GM18868 (cell line): ENCODE results near the gene F11R.
"Not testable (repeated sequence)": the region's sequence is repeated elsewhere in the genome, so short reads cannot be mapped to it uniquely, and the experiment has no call there.

Experiments used
- ATAC-seq: cut with Tn5 transposase; IDR thresholded peaks from one replicate; pipeline ENCODE4 v1.9.1; 2021; ENCODE audit warnings: mild to moderate bottlenecking, moderate library complexity; ENCODE audit not compliant: unreplicated experiment

The F11R gene

GRCh38 chr1:161020509-161021164 is at the start of gene F11R:
Gene F11R, minus strand, starts transcription at chr1:161021152. Its CDS starts 79 bp downstream, at chr1:161021073.
- peak; percentile 29 for ATAC-seq

- ATAC-seq: peak; percentile 83
Measured at GRCh38 chr1:161069731-161070270, 48.8 kb upstream of the F11R start, which contains the start of gene ARHGAP30. Gene ARHGAP30, minus strand, starts transcription at chr1:161069891. Its CDS starts 267 bp downstream, at chr1:161069624.

GRCh38 chr1:161069241-161069640 is 48.3 kb upstream of the F11R start:
- no peak for ATAC-seq

- ATAC-seq: peak; percentile 74
Measured at GRCh38 chr1:161068306-161069234, 47.6 kb upstream of the F11R start.

GRCh38 chr1:161066694-161067093 is 45.7 kb upstream of the F11R start:
- no peak for ATAC-seq

- ATAC-seq: not testable (repeated sequence)
Measured at GRCh38 chr1:161065681-161066080, 44.7 kb upstream of the F11R start.

- ATAC-seq: not testable (repeated sequence)
Measured at GRCh38 chr1:161063936-161064335, 43.0 kb upstream of the F11R start.

GRCh38 chr1:161061419-161061818 is 40.5 kb upstream of the F11R start:
- no peak for ATAC-seq

GRCh38 chr1:161059293-161059692 is 38.3 kb upstream of the F11R start:
- no peak for ATAC-seq

- ATAC-seq: no peak
Measured at GRCh38 chr1:161054805-161055204, 33.9 kb upstream of the F11R start.

- no peak for ATAC-seq
Measured at GRCh38 chr1:161054232-161054631, 33.3 kb upstream of the F11R start.

GRCh38 chr1:161052899-161053298 is 31.9 kb upstream of the F11R start:
- no peak for ATAC-seq

- no peak for ATAC-seq
Measured at GRCh38 chr1:161051219-161051618, 30.3 kb upstream of the F11R start.

- ATAC-seq: no peak
Measured at GRCh38 chr1:161048949-161049722, 28.2 kb upstream of the F11R start.

GRCh38 chr1:161047436-161048420 is 26.8 kb upstream of the F11R start:
- ATAC-seq: no peak

GRCh38 chr1:161046605-161047228 is 25.8 kb upstream of the F11R start:
- ATAC-seq: peak; percentile 39

- ATAC-seq: peak; percentile 63
Measured at GRCh38 chr1:161045736-161046604, 25.0 kb upstream of the F11R start, which contains the start of gene USF1. Gene USF1, minus strand, starts transcription at chr1:161045977. Its CDS starts 2,702 bp downstream, at chr1:161043275.
